Measurements from ENCODE around the gene ZIC5.

DNA sequence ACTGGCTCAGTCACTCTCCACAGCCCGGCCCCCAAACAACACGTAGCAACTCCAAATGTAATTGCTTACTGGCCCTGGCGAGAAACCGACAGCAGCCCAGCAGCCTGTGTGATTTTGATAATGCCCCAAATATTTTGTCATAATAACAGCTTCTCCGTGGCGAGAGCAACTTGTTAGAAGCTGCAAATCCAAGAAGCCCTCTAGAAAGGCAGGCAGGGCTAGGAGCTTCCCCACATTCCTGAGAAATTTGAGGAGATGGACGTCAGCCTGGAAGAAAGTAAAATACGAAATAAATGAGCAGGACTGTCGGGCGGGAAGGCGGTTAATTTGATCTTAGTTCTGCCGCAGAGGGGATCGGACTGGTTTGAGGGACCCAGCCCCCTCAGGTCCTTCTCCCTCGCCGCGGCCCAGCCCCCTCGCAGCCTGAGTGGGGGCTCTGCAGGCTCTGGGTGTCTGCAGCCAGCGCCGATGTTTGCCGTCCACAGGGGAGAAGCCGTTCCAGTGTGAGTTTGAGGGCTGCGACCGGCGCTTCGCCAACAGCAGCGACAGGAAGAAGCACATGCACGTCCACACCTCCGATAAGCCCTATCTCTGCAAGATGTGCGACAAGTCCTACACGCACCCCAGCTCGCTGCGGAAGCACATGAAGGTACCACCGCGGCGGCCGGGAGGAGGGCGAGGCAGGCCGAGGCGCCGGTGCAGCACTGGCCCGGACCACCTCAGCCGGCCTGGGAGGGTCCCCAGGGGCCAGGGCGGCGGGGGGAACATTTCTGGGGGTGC, 13.1 kb upstream of the ZIC5 start:
- TF ChIP-seq, protein P1, sequence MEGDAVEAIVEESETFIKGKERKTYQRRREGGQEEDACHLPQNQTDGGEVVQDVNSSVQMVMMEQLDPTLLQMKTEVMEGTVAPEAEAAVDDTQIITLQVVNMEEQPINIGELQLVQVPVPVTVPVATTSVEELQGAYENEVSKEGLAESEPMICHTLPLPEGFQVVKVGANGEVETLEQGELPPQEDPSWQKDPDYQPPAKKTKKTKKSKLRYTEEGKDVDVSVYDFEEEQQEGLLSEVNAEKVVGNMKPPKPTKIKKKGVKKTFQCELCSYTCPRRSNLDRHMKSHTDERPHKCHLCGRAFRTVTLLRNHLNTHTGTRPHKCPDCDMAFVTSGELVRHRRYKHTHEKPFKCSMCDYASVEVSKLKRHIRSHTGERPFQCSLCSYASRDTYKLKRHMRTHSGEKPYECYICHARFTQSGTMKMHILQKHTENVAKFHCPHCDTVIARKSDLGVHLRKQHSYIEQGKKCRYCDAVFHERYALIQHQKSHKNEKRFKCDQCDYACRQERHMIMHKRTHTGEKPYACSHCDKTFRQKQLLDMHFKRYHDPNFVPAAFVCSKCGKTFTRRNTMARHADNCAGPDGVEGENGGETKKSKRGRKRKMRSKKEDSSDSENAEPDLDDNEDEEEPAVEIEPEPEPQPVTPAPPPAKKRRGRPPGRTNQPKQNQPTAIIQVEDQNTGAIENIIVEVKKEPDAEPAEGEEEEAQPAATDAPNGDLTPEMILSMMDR (IDR thresholded peaks at IDR 0.05; ENCODE audit: low read length): no peak
- no peak for TF ChIP-seq EZH2 (IDR thresholded peaks at IDR 0.05; ENCODE audit: borderline replicate concordance, low read length)

Measured in OCI-LY1 (cell line).